ENCODE measurements around the gene LAMC1. TPM values are rescaled to one million over a fixed set of nuclear protein-coding genes. Genes with fewer than 3 reads are reported as not detected.

Gene LAMC1
- total RNA-seq, 1 experiment from 2014 or later = 113 TPM

DNA sequence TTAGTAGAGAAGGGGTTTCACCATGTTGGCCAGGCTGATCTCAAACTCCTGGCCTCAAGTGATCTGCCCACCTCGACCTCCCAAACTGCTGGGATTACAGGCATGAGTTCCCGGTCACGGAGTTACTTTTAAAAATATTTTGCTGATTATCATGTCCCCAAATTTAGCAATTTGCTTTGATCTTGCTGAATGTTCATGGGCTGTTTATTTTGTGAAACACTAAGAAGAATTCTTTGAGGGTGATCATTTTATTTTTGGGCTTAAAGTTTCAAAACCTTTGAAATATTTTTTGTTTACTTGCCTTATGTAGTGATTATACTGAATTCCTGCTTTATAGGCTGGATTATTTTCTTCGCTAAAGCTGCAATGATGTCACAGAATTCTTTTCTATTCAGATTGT lies 11.4 kb upstream of the LAMC1 start:
- no peak overlapping the region for H3K27ac ChIP-seq (ENCODE audit: low read length)
- ChIA-PET POLR2A (interaction anchor here (0.6 kb wide), 1 partner anchor 251 kb away, joined by 3 read pairs; no protein-coding TSS in a partner anchor), CTCF (no interaction called here)
- BruUV-seq (replicated peaks) = no TSS peak
- DNase-seq (ENCODE audit: low read depth, low spot score) (no peak), ATAC-seq (no peak)
- intact Hi-C loops (cut with micrococcal nuclease; ENCODE audit: unreplicated experiment) (no loop called here), in situ Hi-C loops (cut with HindIII; ENCODE audit: low pct_unique_long_range_greater_than_20kb, low sequenced_read_pairs) (no loop called here)
- TF ChIP-seq, protein P1, sequence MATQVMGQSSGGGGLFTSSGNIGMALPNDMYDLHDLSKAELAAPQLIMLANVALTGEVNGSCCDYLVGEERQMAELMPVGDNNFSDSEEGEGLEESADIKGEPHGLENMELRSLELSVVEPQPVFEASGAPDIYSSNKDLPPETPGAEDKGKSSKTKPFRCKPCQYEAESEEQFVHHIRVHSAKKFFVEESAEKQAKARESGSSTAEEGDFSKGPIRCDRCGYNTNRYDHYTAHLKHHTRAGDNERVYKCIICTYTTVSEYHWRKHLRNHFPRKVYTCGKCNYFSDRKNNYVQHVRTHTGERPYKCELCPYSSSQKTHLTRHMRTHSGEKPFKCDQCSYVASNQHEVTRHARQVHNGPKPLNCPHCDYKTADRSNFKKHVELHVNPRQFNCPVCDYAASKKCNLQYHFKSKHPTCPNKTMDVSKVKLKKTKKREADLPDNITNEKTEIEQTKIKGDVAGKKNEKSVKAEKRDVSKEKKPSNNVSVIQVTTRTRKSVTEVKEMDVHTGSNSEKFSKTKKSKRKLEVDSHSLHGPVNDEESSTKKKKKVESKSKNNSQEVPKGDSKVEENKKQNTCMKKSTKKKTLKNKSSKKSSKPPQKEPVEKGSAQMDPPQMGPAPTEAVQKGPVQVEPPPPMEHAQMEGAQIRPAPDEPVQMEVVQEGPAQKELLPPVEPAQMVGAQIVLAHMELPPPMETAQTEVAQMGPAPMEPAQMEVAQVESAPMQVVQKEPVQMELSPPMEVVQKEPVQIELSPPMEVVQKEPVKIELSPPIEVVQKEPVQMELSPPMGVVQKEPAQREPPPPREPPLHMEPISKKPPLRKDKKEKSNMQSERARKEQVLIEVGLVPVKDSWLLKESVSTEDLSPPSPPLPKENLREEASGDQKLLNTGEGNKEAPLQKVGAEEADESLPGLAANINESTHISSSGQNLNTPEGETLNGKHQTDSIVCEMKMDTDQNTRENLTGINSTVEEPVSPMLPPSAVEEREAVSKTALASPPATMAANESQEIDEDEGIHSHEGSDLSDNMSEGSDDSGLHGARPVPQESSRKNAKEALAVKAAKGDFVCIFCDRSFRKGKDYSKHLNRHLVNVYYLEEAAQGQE (IDR thresholded peaks at IDR 0.05; ENCODE audit: insufficient read depth in 1 of 2, low read depth in 2 of 2, low read length in 1 of 2) = no peak
- TF ChIP-seq POLR2AphosphoS5 (IDR thresholded peaks at IDR 0.05; ENCODE audit: low read depth, low read length) = no peak
- TF ChIP-seq, protein P2, sequence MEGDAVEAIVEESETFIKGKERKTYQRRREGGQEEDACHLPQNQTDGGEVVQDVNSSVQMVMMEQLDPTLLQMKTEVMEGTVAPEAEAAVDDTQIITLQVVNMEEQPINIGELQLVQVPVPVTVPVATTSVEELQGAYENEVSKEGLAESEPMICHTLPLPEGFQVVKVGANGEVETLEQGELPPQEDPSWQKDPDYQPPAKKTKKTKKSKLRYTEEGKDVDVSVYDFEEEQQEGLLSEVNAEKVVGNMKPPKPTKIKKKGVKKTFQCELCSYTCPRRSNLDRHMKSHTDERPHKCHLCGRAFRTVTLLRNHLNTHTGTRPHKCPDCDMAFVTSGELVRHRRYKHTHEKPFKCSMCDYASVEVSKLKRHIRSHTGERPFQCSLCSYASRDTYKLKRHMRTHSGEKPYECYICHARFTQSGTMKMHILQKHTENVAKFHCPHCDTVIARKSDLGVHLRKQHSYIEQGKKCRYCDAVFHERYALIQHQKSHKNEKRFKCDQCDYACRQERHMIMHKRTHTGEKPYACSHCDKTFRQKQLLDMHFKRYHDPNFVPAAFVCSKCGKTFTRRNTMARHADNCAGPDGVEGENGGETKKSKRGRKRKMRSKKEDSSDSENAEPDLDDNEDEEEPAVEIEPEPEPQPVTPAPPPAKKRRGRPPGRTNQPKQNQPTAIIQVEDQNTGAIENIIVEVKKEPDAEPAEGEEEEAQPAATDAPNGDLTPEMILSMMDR (IDR thresholded peaks at IDR 0.05) = no peak
- no peak overlapping the region for H3K4me3 ChIP-seq (ENCODE audit: low read depth in 2 of 2, low read length in 2 of 2)
- H3K9me3 ChIP-seq (ENCODE audit: control insufficient read depth, insufficient read depth, low read depth, low read length) = no peaks in the 10 kb centered on the region
- H3K27me3 ChIP-seq (ENCODE audit: control insufficient read depth, insufficient read depth, low read length) = no peaks in the 10 kb centered on the region
- H3K4me1 ChIP-seq (ENCODE audit: control insufficient read depth, insufficient read depth, low read length) = no peaks in the 10 kb centered on the region
- no peaks in the 10 kb centered on the region for H3K36me3 ChIP-seq (ENCODE audit: control insufficient read depth, insufficient read depth, low read length)

DNA sequence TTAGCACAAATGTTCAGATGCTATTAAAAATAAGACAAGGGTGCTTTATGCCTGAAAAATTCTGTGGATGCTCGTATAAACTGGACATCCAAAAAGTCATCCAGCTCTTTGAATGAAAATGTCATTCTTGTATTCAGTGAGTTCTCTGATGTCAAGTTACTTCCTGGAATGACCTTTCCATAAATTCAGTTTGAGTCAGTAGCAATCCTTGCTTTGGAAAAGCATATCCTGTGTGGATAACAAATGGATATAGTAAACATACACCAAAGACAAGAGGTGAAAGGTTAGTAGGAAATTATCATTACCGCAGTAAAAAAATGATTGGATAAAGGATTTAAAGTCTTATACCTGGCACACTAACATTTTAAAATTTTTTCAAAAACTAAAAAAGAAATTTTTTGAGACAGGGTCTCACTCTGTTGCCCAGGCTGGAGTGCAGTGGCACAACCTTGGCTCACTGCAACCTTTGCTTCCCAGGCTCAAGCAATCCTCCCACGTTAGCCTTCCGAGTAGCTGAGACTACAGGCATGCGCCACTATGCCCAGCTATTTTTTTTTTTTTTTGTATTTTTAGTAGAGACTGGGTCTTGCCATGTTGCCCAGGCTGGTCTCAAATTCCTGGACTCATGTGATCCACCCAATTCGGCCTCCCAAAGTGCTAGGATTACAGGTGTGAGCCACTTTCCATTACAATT lies 10.8 kb upstream of the LAMC1 start:
- DNase-seq (ENCODE audit: low read depth, low spot score) = no peak
- no TSS peak for BruUV-seq (replicated peaks)
- CTCF ChIA-PET = no interaction called here

More for the DNA sequence above, 10.8 kb upstream of the LAMC1 start:
- H3K27me3 ChIP-seq (ENCODE audit: control insufficient read depth, insufficient read depth, low read length) = no peaks in the 10 kb centered on the region
- TF ChIP-seq TCF7L2 (IDR thresholded peaks at IDR 0.05; ENCODE audit: low read depth, low read length) = no peak
- no peak for TF ChIP-seq POLR2AphosphoS5 (IDR thresholded peaks at IDR 0.05; ENCODE audit: low read depth, low read length)
- TF ChIP-seq SIN3A (IDR thresholded peaks at IDR 0.05; ENCODE audit: borderline replicate concordance, insufficient read depth, low read depth, low read length) = no peak
- TF ChIP-seq, protein P1 (IDR thresholded peaks at IDR 0.05; ENCODE audit: insufficient read depth in 1 of 2, low read depth in 2 of 2, low read length in 1 of 2) = no peak
- TF ChIP-seq, protein P2 (IDR thresholded peaks at IDR 0.05) = no peak
- ATAC-seq = no peak
- no peaks in the 10 kb centered on the region for H3K4me1 ChIP-seq (ENCODE audit: control insufficient read depth, insufficient read depth, low read length)
- H3K36me3 ChIP-seq (ENCODE audit: control insufficient read depth, insufficient read depth, low read length) = no peaks in the 10 kb centered on the region
- H3K4me3 ChIP-seq (ENCODE audit: low read depth in 2 of 2, low read length in 2 of 2) = no peak overlapping the region
- in situ Hi-C loops (cut with HindIII; ENCODE audit: low pct_unique_long_range_greater_than_20kb, low sequenced_read_pairs) = no loop called here
- no peak overlapping the region for H3K27ac ChIP-seq (ENCODE audit: low read length)
- POLR2A ChIA-PET = interaction anchor here (0.6 kb wide), 1 partner anchor 250 kb away, joined by 3 read pairs; no protein-coding TSS in a partner anchor
- intact Hi-C loops (cut with micrococcal nuclease; ENCODE audit: unreplicated experiment) = no loop called here
- no peaks in the 10 kb centered on the region for H3K9me3 ChIP-seq (ENCODE audit: control insufficient read depth, insufficient read depth, low read depth, low read length)

Data from Panc1 (cell line).